Subcutaneous adipose tissue (tissue), 4 donors: Measurements from ENCODE around the gene EFCAB6. TPM values are rescaled to one million over a fixed set of nuclear protein-coding genes. Genes with fewer than 3 reads are reported as not detected.

Source experiments
- total RNA-seq, 4 donors: library from RNA; depleted of rRNA; stranded (reverse); fragments of >200 nt; gene quantifications; one replicate each; pipeline ENCODE4 v1.1.0, GENCODE V29; 2016
- TF ChIP-seq, protein P1 (sequence below): fragments of 450-650 bp; IDR thresholded peaks from one replicate; pipeline ENCODE4 v1.5.1; 2016; ENCODE audit warnings: low read depth, mild to moderate bottlenecking, control low read depth, antibody characterized with exemption, moderate library complexity

Gene EFCAB6
- total RNA-seq, 4 donors from 2014 or later = 2.1 to 4.0 (median 2.4) TPM

DNA sequence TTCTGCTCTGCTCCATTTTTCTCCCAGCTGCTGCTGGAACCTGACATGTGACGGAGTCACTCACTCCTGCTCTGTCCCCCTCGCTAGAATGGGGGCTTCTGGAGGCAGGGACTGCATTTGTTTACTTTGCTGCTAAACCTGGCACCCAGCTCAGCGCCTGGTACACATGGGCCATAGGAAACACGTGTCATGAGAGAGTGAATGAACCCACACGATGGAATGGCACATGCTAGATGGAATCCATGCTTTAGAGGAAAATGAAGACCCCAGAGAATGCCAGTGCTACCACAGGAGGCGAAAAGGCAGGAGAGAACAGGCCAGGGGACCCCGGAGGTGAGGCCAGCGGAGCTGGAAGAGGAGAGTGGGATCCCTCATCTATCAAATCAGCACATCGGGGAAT, 239.4 kb downstream of the EFCAB6 start:
- TF ChIP-seq, protein P1, sequence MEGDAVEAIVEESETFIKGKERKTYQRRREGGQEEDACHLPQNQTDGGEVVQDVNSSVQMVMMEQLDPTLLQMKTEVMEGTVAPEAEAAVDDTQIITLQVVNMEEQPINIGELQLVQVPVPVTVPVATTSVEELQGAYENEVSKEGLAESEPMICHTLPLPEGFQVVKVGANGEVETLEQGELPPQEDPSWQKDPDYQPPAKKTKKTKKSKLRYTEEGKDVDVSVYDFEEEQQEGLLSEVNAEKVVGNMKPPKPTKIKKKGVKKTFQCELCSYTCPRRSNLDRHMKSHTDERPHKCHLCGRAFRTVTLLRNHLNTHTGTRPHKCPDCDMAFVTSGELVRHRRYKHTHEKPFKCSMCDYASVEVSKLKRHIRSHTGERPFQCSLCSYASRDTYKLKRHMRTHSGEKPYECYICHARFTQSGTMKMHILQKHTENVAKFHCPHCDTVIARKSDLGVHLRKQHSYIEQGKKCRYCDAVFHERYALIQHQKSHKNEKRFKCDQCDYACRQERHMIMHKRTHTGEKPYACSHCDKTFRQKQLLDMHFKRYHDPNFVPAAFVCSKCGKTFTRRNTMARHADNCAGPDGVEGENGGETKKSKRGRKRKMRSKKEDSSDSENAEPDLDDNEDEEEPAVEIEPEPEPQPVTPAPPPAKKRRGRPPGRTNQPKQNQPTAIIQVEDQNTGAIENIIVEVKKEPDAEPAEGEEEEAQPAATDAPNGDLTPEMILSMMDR = no peak

DNA sequence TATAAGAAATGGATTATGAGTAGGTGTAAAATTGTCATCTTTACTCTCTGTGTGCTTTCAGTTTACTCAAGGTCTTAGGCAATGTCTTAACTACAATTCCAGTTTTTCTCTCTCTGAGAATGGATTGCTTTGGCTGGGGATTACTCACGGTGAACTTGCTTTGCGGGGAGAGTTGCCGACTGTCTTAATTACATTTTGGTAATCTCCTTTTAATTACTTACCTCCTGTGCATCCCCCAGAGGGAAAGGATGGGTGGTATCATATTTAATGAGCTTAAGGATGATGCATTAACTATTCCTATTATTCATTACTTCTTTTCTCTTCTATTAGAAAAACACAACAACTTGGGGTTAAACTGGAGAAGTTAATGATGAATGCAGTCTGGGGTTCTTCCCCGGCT, 240.9 kb downstream of the EFCAB6 start:
- TF ChIP-seq, protein P1 = no peak

DNA sequence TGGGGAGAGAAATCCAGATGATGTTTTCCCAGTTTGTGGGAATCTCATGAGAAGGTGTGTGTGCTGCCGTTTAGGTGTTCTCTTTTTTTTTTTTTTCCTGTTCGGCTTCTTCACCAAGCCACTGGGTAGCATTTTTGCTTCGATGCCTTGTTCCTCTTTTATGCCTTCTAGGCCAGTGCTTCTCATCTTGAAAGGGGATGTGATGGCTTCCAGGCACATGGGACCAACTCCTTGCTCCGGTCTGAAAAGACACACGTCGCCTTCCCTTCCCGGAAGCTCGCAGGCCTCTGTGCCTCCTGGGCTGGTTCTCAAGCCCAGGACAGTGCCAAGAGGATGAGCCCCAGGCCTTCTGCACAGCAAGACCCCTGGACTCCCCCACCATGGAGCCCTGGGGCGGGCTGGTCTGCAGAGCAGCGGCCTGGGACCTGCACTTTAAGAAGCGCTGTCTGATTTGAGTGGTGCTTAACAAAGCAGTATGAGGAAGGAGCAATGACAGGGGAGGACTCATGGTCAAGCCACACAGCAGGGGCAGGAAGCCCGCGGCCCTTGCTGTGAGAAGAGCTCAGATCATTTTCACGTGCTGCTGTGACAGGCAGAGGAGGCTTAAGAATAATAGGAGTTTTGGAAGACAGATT, 241.5 kb downstream of the EFCAB6 start:
- TF ChIP-seq, protein P1 = no peak

GRCh38 chr22:43569111-43569510, 243.0 kb downstream of the EFCAB6 start:
- TF ChIP-seq, protein P1 = no peak

DNA sequence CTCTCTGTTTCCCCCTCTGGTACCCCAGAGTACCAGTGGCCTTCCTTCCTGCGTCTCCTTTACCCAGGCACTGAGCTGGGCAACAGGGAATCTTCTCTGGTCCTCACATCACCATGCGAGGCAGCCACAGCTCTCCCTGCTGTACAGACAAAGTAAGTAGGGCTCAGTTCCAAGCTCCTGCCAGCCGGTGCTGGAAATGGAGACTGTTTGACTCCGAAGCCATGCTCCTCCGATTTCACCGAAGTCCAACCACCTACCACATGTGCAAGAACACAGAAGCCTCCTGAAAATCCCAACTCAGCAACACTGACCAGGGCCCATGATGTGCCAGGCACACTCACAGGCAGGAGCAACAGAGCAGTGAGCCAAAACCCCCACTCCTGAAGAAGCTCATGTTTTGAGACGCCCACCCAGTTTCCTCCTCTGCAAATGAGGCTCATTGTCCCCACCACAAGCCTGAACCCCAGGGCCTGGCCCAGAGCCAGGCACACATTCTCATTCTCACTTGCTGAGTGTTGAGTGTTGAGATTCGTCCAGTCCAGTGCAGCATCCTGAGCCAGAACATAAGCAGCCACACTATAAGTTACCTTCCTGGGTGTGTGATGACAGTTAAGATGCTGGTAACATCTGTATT, 244.3 kb downstream of the EFCAB6 start:
- TF ChIP-seq, protein P1 = no peak

DNA sequence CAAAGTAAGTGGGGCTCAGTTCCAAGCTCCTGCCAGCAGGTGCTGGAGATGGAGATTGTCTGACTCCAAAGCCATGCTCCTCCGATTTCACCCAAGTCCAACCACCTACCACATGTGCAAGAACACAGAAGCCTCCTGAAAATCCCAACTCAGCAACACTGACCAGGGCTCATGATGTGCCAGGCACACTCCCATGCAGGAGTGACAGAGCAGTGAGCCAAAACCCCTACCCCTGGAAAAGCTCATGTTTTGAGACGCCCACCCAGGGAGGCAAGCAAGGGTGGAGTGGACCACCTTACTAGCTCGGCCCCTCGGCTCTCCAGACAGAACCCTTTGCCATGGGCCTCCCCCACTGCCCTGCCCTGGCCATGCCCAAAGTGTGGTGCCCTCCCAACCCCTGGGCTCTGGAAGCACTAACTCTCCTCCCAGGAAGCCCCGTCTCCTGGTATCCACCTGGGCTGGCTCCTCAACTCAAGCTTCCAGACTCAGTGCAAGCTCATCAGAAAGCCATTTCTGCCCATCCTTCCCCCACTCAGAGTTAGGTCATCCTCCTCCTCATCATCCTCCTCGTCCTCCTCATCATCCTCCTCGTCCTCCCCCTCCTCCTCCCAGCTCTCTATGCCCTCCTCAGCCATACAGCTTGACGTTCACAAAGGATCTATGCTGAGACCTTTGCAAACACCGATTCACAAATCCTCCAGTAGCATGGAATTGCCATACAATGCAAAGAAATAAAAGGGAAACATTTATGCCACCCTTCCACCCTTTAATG, 245.4 kb downstream of the EFCAB6 start:
- TF ChIP-seq, protein P1 = no peak

DNA sequence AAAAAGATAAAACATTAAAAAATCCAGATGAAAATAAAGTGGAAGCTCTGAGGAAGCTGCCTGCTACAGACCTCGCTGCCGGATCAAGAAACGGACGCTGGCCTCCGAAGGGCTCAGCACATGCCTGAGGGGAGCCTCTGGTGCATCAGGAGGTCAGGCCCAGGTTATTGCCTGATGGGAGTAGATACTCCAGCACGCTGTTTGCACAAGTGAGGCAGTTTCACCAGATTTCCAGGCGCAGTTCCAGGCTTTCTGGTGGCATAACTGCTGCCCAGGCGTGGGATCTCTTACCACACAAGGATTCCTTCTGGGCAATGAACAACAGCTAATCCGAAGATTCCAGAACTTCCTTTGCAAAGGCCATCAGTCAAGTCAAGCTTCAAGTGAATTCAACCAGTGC, 246.1 kb downstream of the EFCAB6 start:
- TF ChIP-seq, protein P1 = no peak
